ACHN (cell line): ENCODE measurements around the gene CPT1C.

ENCODE experiments used
- DNase-seq: peaks from one replicate; pipeline ENCODE4 v3.0.0-alpha.2; 2015
- in situ Hi-C: cut with HindIII; loops from 2 replicates; pipeline ENCODE4 v1.10.0; 2017; ENCODE audit warnings: low sequenced_read_pairs, low pct_ligation_motif_present, low pct_unique_long_range_greater_than_20kb

The CPT1C gene

DNA sequence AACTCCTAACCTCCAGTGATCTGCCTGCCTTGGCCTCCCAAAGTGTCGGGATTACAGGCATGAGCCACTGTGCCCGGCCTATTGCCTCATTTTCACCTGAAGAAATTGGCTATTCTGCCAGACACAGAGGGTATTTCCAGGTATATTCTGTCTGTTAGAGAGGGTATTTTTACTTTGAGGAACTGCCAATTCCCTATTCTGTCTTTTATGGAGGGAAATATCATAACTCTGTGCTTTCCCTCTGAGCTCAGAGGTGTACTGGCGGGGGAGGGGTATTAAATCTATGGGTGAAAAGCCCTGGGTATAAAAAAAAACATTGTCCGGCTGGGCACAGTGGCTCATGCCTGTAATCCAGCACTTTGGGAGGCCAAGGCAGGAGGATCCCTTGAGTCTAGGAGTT lies 47.4 kb downstream of the CPT1C start:
- no peak for DNase-seq
- in situ Hi-C loops: no loop called here

- no peak for DNase-seq
- in situ Hi-C loops: no loop called here
Observed at GRCh38 chr19:49739098-49739497, 48.2 kb downstream of the CPT1C start.

DNA sequence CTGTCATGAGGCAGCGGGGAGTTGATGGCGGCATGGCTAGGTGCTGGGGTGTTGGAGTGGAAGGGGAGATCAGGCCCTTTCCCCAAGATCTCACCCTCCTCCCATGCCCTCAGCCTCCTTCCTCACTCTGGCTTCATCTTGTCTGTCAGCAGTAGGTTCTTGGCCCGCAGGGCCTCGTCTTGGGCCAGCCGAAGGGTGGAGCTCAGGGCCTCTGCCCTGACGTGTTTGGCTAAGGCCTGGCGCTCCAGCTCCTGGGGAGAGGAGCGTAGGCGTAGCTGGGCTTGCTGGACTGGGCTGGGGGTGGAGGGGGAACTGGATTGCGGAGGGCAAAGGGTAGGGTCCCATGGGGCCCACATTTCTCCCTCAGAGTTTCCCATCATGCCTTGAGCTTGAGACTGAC lies 49.0 kb downstream of the CPT1C start:
- in situ Hi-C loops: no loop called here

GRCh38 chr19:49741210-49741844 lies 50.4 kb downstream of the CPT1C start:
- in situ Hi-C loops: no loop called here

More for the DNA sequence above, 49.0 kb downstream of the CPT1C start:
- no peak for DNase-seq

DNA sequence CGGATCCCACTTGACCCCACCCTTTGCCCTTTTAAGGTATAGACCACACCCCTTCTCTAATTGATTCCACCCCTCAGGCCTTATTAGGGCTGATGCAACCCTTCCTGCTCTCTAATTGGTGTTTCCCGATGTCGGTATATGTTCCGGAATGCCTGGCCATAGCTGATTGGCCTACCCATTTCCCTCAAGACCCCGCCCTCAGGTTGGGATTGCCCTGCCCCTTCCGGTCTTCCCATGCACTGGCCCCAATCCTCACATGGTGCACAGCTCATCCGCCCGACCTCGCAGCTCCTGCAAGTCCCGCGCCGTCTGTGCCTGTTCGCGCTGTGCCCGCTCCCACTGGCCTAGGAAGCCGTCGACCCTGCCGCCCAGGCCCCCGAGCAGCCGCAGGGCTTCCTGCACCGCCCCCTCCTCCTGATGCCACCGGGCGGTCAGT lies 54.0 kb downstream of the CPT1C start:
- in situ Hi-C loops: no loop called here
- DNase-seq: no peak

More at GRCh38 chr19:49741210-49741844, 50.4 kb downstream of the CPT1C start:
- DNase-seq: no peak

GRCh38 chr19:49746206-49746958 lies 55.5 kb downstream of the CPT1C start:
- DNase-seq: no peak
- in situ Hi-C loops: no loop called here

GRCh38 chr19:49749055-49749716 lies 58.3 kb downstream of the CPT1C start:
- DNase-seq: no peak
- in situ Hi-C loops: no loop called here

DNA sequence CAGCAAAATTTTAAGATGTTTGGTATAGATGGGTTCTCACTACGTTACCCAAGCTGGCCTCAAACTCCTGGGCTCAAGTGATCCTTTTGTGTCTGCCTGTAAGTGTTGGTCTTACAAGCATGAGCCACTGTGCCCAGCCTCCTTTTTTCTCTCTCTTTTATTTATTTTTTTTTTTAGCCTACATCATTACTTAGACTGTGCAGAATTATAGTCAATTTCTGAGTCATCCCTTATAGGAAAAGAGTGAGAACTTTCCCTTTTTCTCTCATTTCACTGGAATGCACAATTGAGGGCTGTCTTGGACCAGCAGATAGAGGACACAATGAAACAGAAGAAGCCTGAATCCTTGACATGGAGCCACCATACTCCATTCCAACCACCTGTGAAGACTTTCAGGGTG lies 58.9 kb downstream of the CPT1C start:
- no peak for DNase-seq
- in situ Hi-C loops: no loop called here

GRCh38 chr19:49752701-49753100 lies 61.8 kb downstream of the CPT1C start:
- no peak for DNase-seq
- in situ Hi-C loops: no loop called here

DNA sequence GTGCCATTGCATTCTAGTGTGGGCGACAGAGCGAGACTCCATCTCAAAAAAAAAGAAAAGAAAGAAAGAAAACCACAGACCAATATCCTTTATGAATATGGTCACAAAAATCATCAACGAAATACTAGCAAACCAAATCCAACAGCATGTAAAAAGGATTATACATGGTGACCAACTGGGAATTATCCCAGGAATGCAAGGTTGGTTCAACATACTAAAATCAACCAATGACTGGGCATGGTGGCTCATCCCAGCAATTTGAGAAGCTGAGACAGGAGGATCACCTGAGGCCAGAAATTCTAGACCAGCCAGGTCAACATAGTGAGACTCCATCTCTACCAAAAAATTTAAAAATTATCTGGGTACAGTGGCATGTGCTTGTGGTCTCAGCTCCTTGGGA lies 65.0 kb downstream of the CPT1C start:
- in situ Hi-C loops: no loop called here
- DNase-seq: no peak

GRCh38 chr19:49758292-49758691 lies 67.4 kb downstream of the CPT1C start:
- in situ Hi-C loops: no loop called here
- DNase-seq: no peak

- no peak for DNase-seq
- in situ Hi-C loops: no loop called here
Observed at GRCh38 chr19:49761249-49761624, 70.3 kb downstream of the CPT1C start.

GRCh38 chr19:49761625-49762311 lies 70.9 kb downstream of the CPT1C start:
- no peak for DNase-seq
- in situ Hi-C loops: no loop called here

DNA sequence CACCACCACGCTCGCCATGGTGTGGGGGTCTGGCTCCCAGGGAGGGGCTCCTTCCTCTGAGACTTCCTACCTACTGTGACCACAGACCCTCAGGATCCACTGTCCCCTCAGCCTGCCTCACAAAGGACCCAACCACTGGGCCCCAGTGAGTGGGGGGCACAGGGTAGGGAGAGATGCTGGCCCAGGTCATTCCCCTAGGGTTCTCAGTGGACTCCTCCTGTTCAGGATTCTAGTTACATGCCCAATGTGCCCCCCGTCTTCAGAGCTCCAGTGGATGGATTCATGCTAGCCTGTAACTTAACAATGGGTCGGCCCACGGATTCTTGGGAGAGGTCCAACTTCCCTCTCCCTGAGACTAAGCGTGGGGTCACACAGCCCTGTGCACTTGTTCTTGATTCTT lies 72.3 kb downstream of the CPT1C start, which contains the start of gene TSKS:
TSKS (minus strand) TSS at position 77 of the 400 bp plus-strand sequence; CDS start at position 18, 59 bp downstream.
- DNase-seq: no peak

More for the DNA sequence above, 72.3 kb downstream of the CPT1C start, which contains the start of gene TSKS:
- in situ Hi-C loops: no loop called here
